HG03135 (cell line): Measurements from ENCODE around the gene C20orf141.

Source experiments
- ATAC-seq: cut with Tn5 transposase; IDR thresholded peaks from one replicate; pipeline ENCODE4 v1.9.1; 2021; ENCODE audit warnings: mild to moderate bottlenecking, moderate library complexity; ENCODE audit not compliant: unreplicated experiment

C20orf141 gene

GRCh38 chr20:2845607-2846006 is 30.8 kb downstream of the C20orf141 start:
- no peak for ATAC-seq

GRCh38 chr20:2846698-2847097 is 31.9 kb downstream of the C20orf141 start:
- ATAC-seq = no peak

GRCh38 chr20:2847802-2848201 is 33.0 kb downstream of the C20orf141 start:
- ATAC-seq = no peak

- no peak for ATAC-seq
Observed at GRCh38 chr20:2849529-2849928, 34.7 kb downstream of the C20orf141 start.

GRCh38 chr20:2851086-2851485 is 36.3 kb downstream of the C20orf141 start:
- ATAC-seq = no peak

- ATAC-seq = no peak
Observed at GRCh38 chr20:2858591-2858990, 43.8 kb downstream of the C20orf141 start.

GRCh38 chr20:2859330-2860121 is 44.7 kb downstream of the C20orf141 start:
- no peak for ATAC-seq

GRCh38 chr20:2864626-2865025 is 49.8 kb downstream of the C20orf141 start:
- no peak for ATAC-seq

GRCh38 chr20:2865101-2865500 is 50.3 kb downstream of the C20orf141 start:
- no peak for ATAC-seq
